IMR-90 (cell line): ENCODE results near the gene EIF4E3. TPM values are rescaled to one million over a fixed set of nuclear protein-coding genes. Genes with fewer than 3 reads are reported as not detected.

Experiments used
- ATAC-seq: fragments of 200-7000 bp; cut with Tn5 transposase; 2 replicates; pipeline ENCODE4 v1.9.1; 2020; ENCODE audit warnings: low read depth, mild to moderate bottlenecking, moderate library complexity
- BruUV-seq: library from RNA; stranded (reverse); fragments of 400-500 nt; replicated peaks from 2 replicates; lab custom pipeline; 2021; lab: Mats Ljungman, UMichigan
- CTCF ChIA-PET: fragments of 300-600 bp; formaldehyde crosslinking; extraction: SDS; loops from one replicate; lab custom pipeline; 2021; ENCODE audit warnings: antibody characterized with exemption; lab: Yijun Ruan, JAX
- POLR2A ChIA-PET: fragments of 300-600 bp; sonication (Branson Sonifier 250); formaldehyde crosslinking; loops from one replicate; lab custom pipeline; 2022; ENCODE audit warnings: antibody characterized with exemption; ENCODE audit not compliant: unreplicated experiment; lab: Charles Lee
- DNase-seq: peaks from one replicate; pipeline ENCODE4 v3.0.0; 2013
- H2AFZ ChIP-seq: replicated peaks from 2 replicates; pipeline ENCODE3; 2013; ENCODE audit warnings: low read length, mild to moderate bottlenecking; ENCODE audit not compliant: poor library complexity
- H2AK5ac ChIP-seq: 2 replicates; pipeline ENCODE4 v1.6.1; 2013; ENCODE audit warnings: low read depth, low read length, inconsistent platforms
- H2AK9ac ChIP-seq: replicated peaks from 2 replicates; pipeline ENCODE3; 2013; ENCODE audit warnings: mild to moderate bottlenecking, low read depth, low read length, moderate library complexity; ENCODE audit not compliant: poor library complexity
- H2BK120ac ChIP-seq: 2 replicates; pipeline ENCODE4 v1.6.1; 2013; ENCODE audit warnings: low read depth, low read length, inconsistent platforms
- H2BK15ac ChIP-seq: 3 replicates; pipeline ENCODE4 v1.6.1; 2013; ENCODE audit warnings: low read depth, low read length, inconsistent platforms
- H2BK20ac ChIP-seq: 2 replicates; pipeline ENCODE4 v1.6.1; 2013; ENCODE audit warnings: low read depth, mild to moderate bottlenecking, inconsistent platforms, low read length, moderate library complexity
- H2BK5ac ChIP-seq: 2 replicates; pipeline ENCODE4 v1.6.1; 2013; ENCODE audit warnings: mild to moderate bottlenecking, low read depth, low read length, inconsistent platforms; ENCODE audit not compliant: poor library complexity, severe bottlenecking
- H3K14ac ChIP-seq: replicated peaks from 2 replicates; pipeline ENCODE4 v1.6.1; 2013; ENCODE audit warnings: low read depth, low read length, inconsistent platforms
- H3K18ac ChIP-seq: 2 replicates; pipeline ENCODE4 v1.6.1; 2013; ENCODE audit warnings: low read depth, low read length, control low read depth
- H3K23ac ChIP-seq: 2 replicates; pipeline ENCODE4 v1.6.1; 2013; ENCODE audit warnings: low read depth, low read length, inconsistent platforms
- H3K27ac ChIP-seq: 2 replicates; pipeline ENCODE4 v1.5.1; 2013; ENCODE audit warnings: mild to moderate bottlenecking, control low read depth, low read length; ENCODE audit not compliant: insufficient read depth
- H3K27me3 ChIP-seq: 2 replicates; pipeline ENCODE4 v1.6.1; 2013; ENCODE audit warnings: low read length; ENCODE audit not compliant: control insufficient read depth, insufficient read depth
- H3K36me3 ChIP-seq: 2 replicates; pipeline ENCODE4 v1.6.1; 2013; ENCODE audit warnings: low read length, mixed read lengths; ENCODE audit not compliant: control insufficient read depth, insufficient read depth
- H3K4ac ChIP-seq: 2 replicates; pipeline ENCODE4 v1.6.1; 2013; ENCODE audit warnings: low read depth, low read length, inconsistent platforms
- H3K4me1 ChIP-seq: 2 replicates; pipeline ENCODE4 v1.6.1; 2013; ENCODE audit warnings: low read length, mixed read lengths; ENCODE audit not compliant: control insufficient read depth, insufficient read depth
- H3K4me2 ChIP-seq: 2 replicates; pipeline ENCODE4 v1.6.1; 2013; ENCODE audit warnings: low read depth, mild to moderate bottlenecking, control low read depth, low read length, moderate library complexity
- H3K4me3 ChIP-seq: 2 replicates; pipeline ENCODE4 v1.5.1; 2013; ENCODE audit warnings: low read depth, mild to moderate bottlenecking, control low read depth, low read length, moderate library complexity; ENCODE audit not compliant: insufficient read depth
- H3K56ac ChIP-seq: 2 replicates; pipeline ENCODE4 v1.6.1; 2013; ENCODE audit warnings: low read length, inconsistent platforms; ENCODE audit not compliant: insufficient read depth; ENCODE audit errors: extremely low read depth
- H3K79me1 ChIP-seq, 2 experiments: 2 replicates each; pipeline ENCODE4 v1.6.1; 2013; ENCODE audit warnings: low read length in 2 of 2, inconsistent platforms in 1 of 2, low read depth in 1 of 2
- H3K9ac ChIP-seq: 2 replicates; pipeline ENCODE4 v1.6.1; 2013; ENCODE audit warnings: low read depth, low read length, control low read depth
- H3K9me1 ChIP-seq: 2 replicates; pipeline ENCODE4 v1.6.1; 2013; ENCODE audit warnings: low read length, inconsistent platforms; ENCODE audit not compliant: insufficient read depth
- H3K9me3 ChIP-seq: 2 replicates; pipeline ENCODE4 v1.6.1; 2013; ENCODE audit warnings: low read length; ENCODE audit not compliant: control insufficient read depth, insufficient read depth
- H4K20me1 ChIP-seq: 2 replicates; pipeline ENCODE4 v1.6.1; 2013; ENCODE audit warnings: low read length, inconsistent platforms; ENCODE audit not compliant: insufficient read depth
- H4K5ac ChIP-seq: 2 replicates; pipeline ENCODE4 v1.6.1; 2013; ENCODE audit warnings: mild to moderate bottlenecking, low read depth, low read length, control low read depth
- H4K8ac ChIP-seq, 2 experiments: 2 replicates each; pipeline ENCODE4 v1.6.1; 2013; ENCODE audit warnings: low read depth in 2 of 2, low read length in 2 of 2, control low read depth in 1 of 2, inconsistent platforms in 1 of 2
- H4K91ac ChIP-seq: 2 replicates; pipeline ENCODE4 v1.6.1; 2013; ENCODE audit warnings: low read depth, low read length, inconsistent platforms; ENCODE audit not compliant: insufficient read depth
- BHLHE40 ChIP-seq: fragments of 150-350 bp; IDR thresholded peaks from 2 replicates; pipeline ENCODE4 v1.6.1; 2016; ENCODE audit warnings: mild to moderate bottlenecking, low read depth, low read length
- CEBPB ChIP-seq: IDR thresholded peaks from 2 replicates; pipeline ENCODE4 v1.6.1; 2012; ENCODE audit warnings: low read depth, low read length, improper control_type of control experiment
- CHD1 ChIP-seq: IDR thresholded peaks from 2 replicates; pipeline ENCODE4 v1.6.1; 2012; ENCODE audit warnings: low read depth, low read length, improper control_type of control experiment
- FOS ChIP-seq: fragments of 150-350 bp; IDR thresholded peaks from 2 replicates; pipeline ENCODE4 v1.6.1; 2016; ENCODE audit warnings: low read depth, low read length
- MAFK ChIP-seq: IDR thresholded peaks from 2 replicates; pipeline ENCODE4 v1.6.1; 2012; ENCODE audit warnings: low read depth, low read length, improper control_type of control experiment
- MAZ ChIP-seq: IDR thresholded peaks from 2 replicates; pipeline ENCODE4 v1.6.1; 2012; ENCODE audit warnings: low read depth, mild to moderate bottlenecking, low read length, improper control_type of control experiment, moderate library complexity, borderline replicate concordance
- MXI1 ChIP-seq: IDR thresholded peaks from 2 replicates; pipeline ENCODE4 v1.6.1; 2012; ENCODE audit warnings: low read depth, mild to moderate bottlenecking, low read length, moderate library complexity, borderline replicate concordance
- NFE2L2 ChIP-seq: fragments of 150-350 bp; IDR thresholded peaks from 2 replicates; pipeline ENCODE4 v1.6.1; 2016; ENCODE audit warnings: low read depth, mild to moderate bottlenecking, low read length
- POLR2A ChIP-seq: IDR thresholded peaks from 2 replicates; pipeline ENCODE4 v1.6.1; 2012; ENCODE audit warnings: mild to moderate bottlenecking, low read depth, low read length
- RAD21 ChIP-seq: IDR thresholded peaks from 2 replicates; pipeline ENCODE4 v1.6.1; 2012; ENCODE audit warnings: low read length, improper control_type of control experiment
- RCOR1 ChIP-seq: IDR thresholded peaks from 2 replicates; pipeline ENCODE4 v1.6.1; 2012; ENCODE audit warnings: mild to moderate bottlenecking, low read length, improper control_type of control experiment; ENCODE audit not compliant: insufficient replicate concordance
- RFX5 ChIP-seq: IDR thresholded peaks from 2 replicates; pipeline ENCODE4 v1.8.0; 2012; ENCODE audit warnings: low read depth, mild to moderate bottlenecking, low read length, moderate library complexity
- SMC3 ChIP-seq: fragments of 150-350 bp; IDR thresholded peaks from 2 replicates; pipeline ENCODE4 v1.6.1; 2016; ENCODE audit warnings: low read depth, mild to moderate bottlenecking, antibody characterized with exemption, low read length, moderate library complexity
- WGBS, 2 experiments: methylation state at CpG; one replicate each; pipeline versions ENCODE4 v1.1.5 to v1.1.7; 2013; ENCODE audit warnings: missing lambda C conversion rate in 2 of 2; ENCODE audit not compliant: insufficient read length in 1 of 2; ENCODE audit errors: extremely low coverage in 2 of 2; 5-methylcytosine and 5-hydroxymethylcytosine counted together
- dilution Hi-C: fragments of 300-500 bp; cut with HindIII; formaldehyde crosslinking; loops from one replicate; pipeline ENCODE4 v1.14.3; 2018; ENCODE audit warnings: low sequenced_read_pairs; ENCODE audit not compliant: unreplicated experiment
- in situ Hi-C: fragments of 300-500 bp; cut with MboI; formaldehyde crosslinking; loops from 3 replicates; pipeline ENCODE4 v1.14.3; 2019; ENCODE audit warnings: low sequenced_read_pairs, inconsistent platforms, mixed read lengths
- intact Hi-C: fragments of 100-400 bp; cut with micrococcal nuclease; formaldehyde crosslinking; loops from 2 replicates; pipeline ENCODE4 v1.10.0; 2022
- polyA plus RNA-seq, 3 experiments: library from polyadenylated mRNA; depleted of rRNA; stranded (reverse); fragments of >200 nt; gene quantifications; 2 replicates each; pipeline ENCODE4 v1.2.3, GENCODE V29; 2012; ENCODE audit warnings: low replicate concordance in 1 of 3
- total RNA-seq: library from RNA; depleted of rRNA; stranded (reverse); fragments of >200 nt; gene quantifications from 2 replicates; pipeline ENCODE4 v1.2.3, GENCODE V29; 2012
- TF ChIP-seq, protein P1 (sequence below): fragments of 150-350 bp; IDR thresholded peaks from 2 replicates; pipeline ENCODE4 v1.6.1; 2017; ENCODE audit warnings: mild to moderate bottlenecking, antibody characterized with exemption, low read length, low read depth
- TF ChIP-seq, protein P2 (sequence below): fragments of 150-350 bp; IDR thresholded peaks from 2 replicates; pipeline ENCODE4 v1.6.1; 2016; ENCODE audit warnings: low read depth, mild to moderate bottlenecking, low read length, moderate library complexity, borderline replicate concordance

EIF4E3 gene
- total and polyA plus RNA-seq, 2 of the 4 experiments (the other 2 are of a cell fraction), result 0.72 to 1.1 TPM

DNA sequence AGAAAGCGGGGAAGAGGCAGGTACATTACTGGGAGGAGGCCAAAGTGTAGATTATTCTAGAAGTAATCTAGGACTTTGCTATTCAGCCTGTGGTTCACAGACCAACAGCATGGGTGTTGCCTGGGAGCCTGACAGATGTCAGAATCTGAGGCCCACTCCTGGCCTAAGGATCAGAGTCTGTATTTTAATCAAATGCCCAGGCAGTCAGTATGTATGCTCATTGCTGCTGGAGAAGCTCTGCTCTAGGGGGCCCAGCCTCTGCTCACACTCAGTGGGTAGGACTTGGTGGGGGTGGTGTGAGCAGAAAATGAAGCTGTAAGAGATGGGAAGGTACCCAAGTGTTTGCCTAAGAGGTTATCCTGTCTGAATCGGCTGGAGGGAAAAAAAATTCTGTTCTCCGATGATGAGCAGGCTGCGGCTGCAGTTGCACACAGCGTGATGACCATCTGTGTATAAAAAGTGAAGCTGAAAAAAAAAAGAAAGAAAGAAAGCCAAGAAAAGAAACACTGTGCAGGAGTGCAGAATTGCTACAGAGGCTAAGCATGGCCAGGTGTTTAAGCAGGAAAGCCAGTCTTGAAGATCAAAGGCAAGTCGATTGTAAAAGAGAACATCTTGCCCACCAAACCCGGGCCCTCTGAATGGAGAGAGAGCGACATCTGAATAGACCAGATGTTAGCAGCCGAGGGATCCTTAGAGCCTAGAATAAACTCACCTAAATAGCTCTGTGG lies 65.2 kb downstream of the EIF4E3 start:
- CTCF ChIA-PET, result no interaction called here
- BruUV-seq, result no TSS peak
- no peak; the same call in 1 of the 2 replicates for ATAC-seq
- TF ChIP-seq NFE2L2 (no peak), RCOR1 (no peak), RAD21 (no peak), MXI1 (no peak), CEBPB (no peak), POLR2A (no peak), FOS (no peak), CHD1 (no peak), MAFK (no peak), SMC3 (no peak), RFX5 (no peak), BHLHE40 (no peak), MAZ (no peak)
- TF ChIP-seq, protein P1, sequence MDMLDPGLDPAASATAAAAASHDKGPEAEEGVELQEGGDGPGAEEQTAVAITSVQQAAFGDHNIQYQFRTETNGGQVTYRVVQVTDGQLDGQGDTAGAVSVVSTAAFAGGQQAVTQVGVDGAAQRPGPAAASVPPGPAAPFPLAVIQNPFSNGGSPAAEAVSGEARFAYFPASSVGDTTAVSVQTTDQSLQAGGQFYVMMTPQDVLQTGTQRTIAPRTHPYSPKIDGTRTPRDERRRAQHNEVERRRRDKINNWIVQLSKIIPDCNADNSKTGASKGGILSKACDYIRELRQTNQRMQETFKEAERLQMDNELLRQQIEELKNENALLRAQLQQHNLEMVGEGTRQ, result no peak
- TF ChIP-seq, protein P2, sequence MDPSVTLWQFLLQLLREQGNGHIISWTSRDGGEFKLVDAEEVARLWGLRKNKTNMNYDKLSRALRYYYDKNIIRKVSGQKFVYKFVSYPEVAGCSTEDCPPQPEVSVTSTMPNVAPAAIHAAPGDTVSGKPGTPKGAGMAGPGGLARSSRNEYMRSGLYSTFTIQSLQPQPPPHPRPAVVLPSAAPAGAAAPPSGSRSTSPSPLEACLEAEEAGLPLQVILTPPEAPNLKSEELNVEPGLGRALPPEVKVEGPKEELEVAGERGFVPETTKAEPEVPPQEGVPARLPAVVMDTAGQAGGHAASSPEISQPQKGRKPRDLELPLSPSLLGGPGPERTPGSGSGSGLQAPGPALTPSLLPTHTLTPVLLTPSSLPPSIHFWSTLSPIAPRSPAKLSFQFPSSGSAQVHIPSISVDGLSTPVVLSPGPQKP, result no peak

More for the DNA sequence above, 65.2 kb downstream of the EIF4E3 start:
- H3K27me3 ChIP-seq, result peaks cover 7% of the 10 kb centered on the region
- POLR2A ChIA-PET, result no interaction called here
- no peak overlapping the region for H4K91ac ChIP-seq
- H2BK15ac ChIP-seq, result no peak overlapping the region
- H3K14ac ChIP-seq, result no peak overlapping the region
- no peak overlapping the region for H2AK9ac ChIP-seq
- no peak overlapping the region for H3K27ac ChIP-seq
- intact Hi-C loops, result loop anchor here (10.0 kb wide), 1 partner anchor 605 kb away; no protein-coding TSS in a partner anchor
- H3K9me3 ChIP-seq, result no peaks in the 10 kb centered on the region
- no peak overlapping the region for H4K5ac ChIP-seq
- no peak overlapping the region for H2BK120ac ChIP-seq
- no peak overlapping the region for H4K8ac ChIP-seq
- no peak overlapping the region for H2AFZ ChIP-seq
- H3K4me3 ChIP-seq, result no peak overlapping the region
- H2BK20ac ChIP-seq, result no peak overlapping the region
- WGBS, 2 experiments, result 70% methylated on average over 6 of the region's 9 CpGs; no CpG with 5 or more reads in 1 of the 2 experiments
- H3K9ac ChIP-seq, result no peak overlapping the region
- no peak overlapping the region for H3K4me2 ChIP-seq
- H2AK5ac ChIP-seq, result no peak overlapping the region
- peak; percentile 28 for DNase-seq
- no peak overlapping the region for H3K18ac ChIP-seq
- H2BK5ac ChIP-seq, result no peak overlapping the region
- dilution Hi-C loops, result no loop called here
- no peaks in the 10 kb centered on the region for H3K79me1 ChIP-seq
- no peak overlapping the region for H3K56ac ChIP-seq
- no peaks in the 10 kb centered on the region for H4K20me1 ChIP-seq
- no peaks in the 10 kb centered on the region for H3K9me1 ChIP-seq
- no peak overlapping the region; the same call in 1 of the 2 replicates for H3K23ac ChIP-seq
- H3K36me3 ChIP-seq, result no peaks in the 10 kb centered on the region
- no peak overlapping the region for H3K4ac ChIP-seq
- 0 out of 2 replicates have a peak, but pooled peaks cover 2% of the 10 kb centered on the region for H3K4me1 ChIP-seq
- in situ Hi-C loops, result loop anchor here (10.0 to 25.0 kb wide), 3 partner anchors 355 to 1598 kb away; no protein-coding TSS in a partner anchor
